GM12891 (cell line): ENCODE data around the gene PRR15L.

Source experiments
- POLR2A ChIP-seq: IDR thresholded peaks from 2 replicates; pipeline ENCODE4 v1.6.1; 2011; ENCODE audit warnings: low read depth, low read length, control low read depth
- POLR2AphosphoS5 ChIP-seq: IDR thresholded peaks from 2 replicates; pipeline ENCODE4 v1.6.1; 2011; ENCODE audit warnings: low read depth, low read length, control low read depth
- POU2F2 ChIP-seq: IDR thresholded peaks from 2 replicates; pipeline ENCODE4 v1.6.1; 2011; ENCODE audit warnings: low read depth, mild to moderate bottlenecking, control low read depth, low read length, moderate library complexity

DNA sequence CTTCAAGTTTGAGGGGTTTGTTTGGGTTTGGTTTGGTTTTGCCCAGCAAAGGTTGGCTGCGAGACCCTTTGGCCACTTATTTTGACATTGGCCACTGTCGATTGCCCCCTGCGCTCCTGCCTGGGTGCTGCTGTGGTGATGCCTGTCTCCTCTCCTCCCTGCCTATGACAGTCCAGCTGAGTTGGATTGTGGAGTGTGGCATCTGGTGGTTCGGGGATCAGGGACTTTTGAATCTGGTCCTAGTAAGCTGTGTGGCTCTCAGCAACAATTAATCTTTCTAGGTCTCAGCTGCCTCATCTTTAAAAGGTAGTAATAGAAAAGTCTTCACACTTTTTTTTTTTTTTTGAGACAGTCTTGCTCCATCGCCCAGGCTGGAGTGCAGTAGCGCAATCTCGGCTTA lies 40.4 kb upstream of the PRR15L start:
- no peak for TF ChIP-seq POLR2A
- TF ChIP-seq POLR2AphosphoS5, result no peak
- TF ChIP-seq POU2F2, result no peak
